HEK293 (cell line): ENCODE measurements around the gene ZNF20.

Source experiments
- AEBP2 ChIP-seq: fragments of 450-650 bp; formaldehyde crosslinking; IDR thresholded peaks from 2 replicates; pipeline ENCODE4 v1.5.1; 2016; ENCODE audit warnings: missing biosample characterization, missing genetic modification characterization, borderline replicate concordance
- BCL11B ChIP-seq: fragments of 450-650 bp; formaldehyde crosslinking; IDR thresholded peaks from 2 replicates; pipeline ENCODE4 v1.5.1; 2016; ENCODE audit warnings: low read depth, missing biosample characterization, missing genetic modification characterization
- GLIS1 ChIP-seq: fragments of 450-650 bp; formaldehyde crosslinking; IDR thresholded peaks from 2 replicates; pipeline ENCODE4 v1.5.1; 2016; ENCODE audit warnings: missing biosample characterization, missing genetic modification characterization
- SCRT1 ChIP-seq: fragments of 450-650 bp; formaldehyde crosslinking; IDR thresholded peaks from 2 replicates; pipeline ENCODE4 v1.5.1; 2016; ENCODE audit warnings: missing biosample characterization, missing genetic modification characterization, borderline replicate concordance
- SETDB1 ChIP-seq: IDR thresholded peaks from one replicate; pipeline ENCODE4 v1.6.1; 2017; ENCODE audit warnings: mild to moderate bottlenecking, low read length, moderate library complexity, mixed read lengths; ENCODE audit not compliant: insufficient read length
- TRIM28 ChIP-seq: IDR thresholded peaks from 2 replicates; pipeline ENCODE4 v1.6.1; 2011; ENCODE audit warnings: low read length, control low read depth, borderline replicate concordance
- ZBTB17 ChIP-seq: fragments of 450-650 bp; formaldehyde crosslinking; IDR thresholded peaks from 2 replicates; pipeline ENCODE4 v1.5.1; 2016; ENCODE audit warnings: missing biosample characterization, missing genetic modification characterization
- ZBTB48 ChIP-seq: fragments of 450-650 bp; formaldehyde crosslinking; IDR thresholded peaks from 2 replicates; pipeline ENCODE4 v1.5.1; 2016; ENCODE audit warnings: missing biosample characterization, missing genetic modification characterization
- ZFHX2 ChIP-seq: fragments of 450-650 bp; formaldehyde crosslinking; conservative IDR thresholded peaks from 2 replicates; pipeline ENCODE4 v1.5.1; 2016; ENCODE audit warnings: missing biosample characterization, missing genetic modification characterization
- ZNF10 ChIP-seq: fragments of 450-650 bp; formaldehyde crosslinking; IDR thresholded peaks from 2 replicates; pipeline ENCODE4 v1.5.1; 2017; ENCODE audit warnings: missing biosample characterization, missing genetic modification characterization
- ZNF114 ChIP-seq: fragments of 450-650 bp; formaldehyde crosslinking; IDR thresholded peaks from 2 replicates; pipeline ENCODE4 v1.5.0; 2017; ENCODE audit warnings: missing biosample characterization, missing genetic modification characterization
- ZNF121 ChIP-seq: fragments of 450-650 bp; formaldehyde crosslinking; IDR thresholded peaks from 2 replicates; pipeline ENCODE4 v1.5.1; 2016; ENCODE audit warnings: missing biosample characterization, missing genetic modification characterization
- ZNF146 ChIP-seq: fragments of 450-650 bp; formaldehyde crosslinking; IDR thresholded peaks from 2 replicates; pipeline ENCODE4 v1.5.1; 2016; ENCODE audit warnings: missing biosample characterization, missing genetic modification characterization
- ZNF202 ChIP-seq: fragments of 450-650 bp; formaldehyde crosslinking; IDR thresholded peaks from 2 replicates; pipeline ENCODE4 v1.5.1; 2016; ENCODE audit warnings: missing biosample characterization, missing genetic modification characterization, borderline replicate concordance
- ZNF324 ChIP-seq: fragments of 450-650 bp; formaldehyde crosslinking; IDR thresholded peaks from 2 replicates; pipeline ENCODE4 v1.5.1; 2016; ENCODE audit warnings: missing biosample characterization, missing genetic modification characterization
- ZNF341 ChIP-seq: fragments of 450-650 bp; formaldehyde crosslinking; IDR thresholded peaks from 2 replicates; pipeline ENCODE4; 2016; ENCODE audit warnings: low read depth, missing biosample characterization, missing genetic modification characterization
- ZNF366 ChIP-seq: fragments of 450-650 bp; formaldehyde crosslinking; conservative IDR thresholded peaks from 2 replicates; pipeline ENCODE4 v1.5.1; 2016; ENCODE audit warnings: missing biosample characterization, missing genetic modification characterization
- ZNF398 ChIP-seq: fragments of 450-650 bp; formaldehyde crosslinking; IDR thresholded peaks from 2 replicates; pipeline ENCODE4 v1.5.1; 2017; ENCODE audit warnings: missing biosample characterization, missing genetic modification characterization
- ZNF416 ChIP-seq: fragments of 450-650 bp; formaldehyde crosslinking; IDR thresholded peaks from 2 replicates; pipeline ENCODE4 v1.5.1; 2016; ENCODE audit warnings: missing biosample characterization, missing genetic modification characterization
- ZNF473 ChIP-seq: fragments of 450-650 bp; formaldehyde crosslinking; IDR thresholded peaks from 2 replicates; pipeline ENCODE4 v1.5.1; 2017; ENCODE audit warnings: missing biosample characterization, missing genetic modification characterization
- ZNF529 ChIP-seq: fragments of 450-650 bp; formaldehyde crosslinking; IDR thresholded peaks from 2 replicates; pipeline ENCODE4 v1.5.1; 2017; ENCODE audit warnings: missing genetic modification characterization, missing biosample characterization; ENCODE audit not compliant: insufficient replicate concordance
- ZNF560 ChIP-seq: fragments of 450-650 bp; formaldehyde crosslinking; IDR thresholded peaks from 2 replicates; pipeline ENCODE4 v1.5.1; 2017; ENCODE audit warnings: missing biosample characterization, missing genetic modification characterization, borderline replicate concordance
- ZNF571 ChIP-seq: fragments of 450-650 bp; formaldehyde crosslinking; IDR thresholded peaks from 2 replicates; pipeline ENCODE4 v1.5.0; 2017; ENCODE audit warnings: missing biosample characterization, missing genetic modification characterization
- ZNF664 ChIP-seq: fragments of 450-650 bp; formaldehyde crosslinking; IDR thresholded peaks from 2 replicates; pipeline ENCODE4 v1.5.1; 2016; ENCODE audit warnings: missing biosample characterization, missing genetic modification characterization
- ZNF670 ChIP-seq: fragments of 450-650 bp; formaldehyde crosslinking; IDR thresholded peaks from 2 replicates; pipeline ENCODE4 v1.5.1; 2016; ENCODE audit warnings: missing biosample characterization, missing genetic modification characterization, low read depth
- ZSCAN18 ChIP-seq: fragments of 450-650 bp; formaldehyde crosslinking; IDR thresholded peaks from 2 replicates; pipeline ENCODE4 v1.5.1; 2016; ENCODE audit warnings: missing biosample characterization, missing genetic modification characterization
- TF ChIP-seq, protein P1 (sequence below): fragments of 450-650 bp; formaldehyde crosslinking; optimal IDR thresholded peaks from 2 replicates; pipeline ENCODE3; 2016; ENCODE audit warnings: missing biosample characterization, mild to moderate bottlenecking, missing genetic modification characterization
- TF ChIP-seq, protein P2 (sequence below): fragments of 450-650 bp; formaldehyde crosslinking; IDR thresholded peaks from 2 replicates; pipeline ENCODE4 v1.5.1; 2016; ENCODE audit warnings: missing biosample characterization, missing genetic modification characterization

ZNF20 gene

DNA sequence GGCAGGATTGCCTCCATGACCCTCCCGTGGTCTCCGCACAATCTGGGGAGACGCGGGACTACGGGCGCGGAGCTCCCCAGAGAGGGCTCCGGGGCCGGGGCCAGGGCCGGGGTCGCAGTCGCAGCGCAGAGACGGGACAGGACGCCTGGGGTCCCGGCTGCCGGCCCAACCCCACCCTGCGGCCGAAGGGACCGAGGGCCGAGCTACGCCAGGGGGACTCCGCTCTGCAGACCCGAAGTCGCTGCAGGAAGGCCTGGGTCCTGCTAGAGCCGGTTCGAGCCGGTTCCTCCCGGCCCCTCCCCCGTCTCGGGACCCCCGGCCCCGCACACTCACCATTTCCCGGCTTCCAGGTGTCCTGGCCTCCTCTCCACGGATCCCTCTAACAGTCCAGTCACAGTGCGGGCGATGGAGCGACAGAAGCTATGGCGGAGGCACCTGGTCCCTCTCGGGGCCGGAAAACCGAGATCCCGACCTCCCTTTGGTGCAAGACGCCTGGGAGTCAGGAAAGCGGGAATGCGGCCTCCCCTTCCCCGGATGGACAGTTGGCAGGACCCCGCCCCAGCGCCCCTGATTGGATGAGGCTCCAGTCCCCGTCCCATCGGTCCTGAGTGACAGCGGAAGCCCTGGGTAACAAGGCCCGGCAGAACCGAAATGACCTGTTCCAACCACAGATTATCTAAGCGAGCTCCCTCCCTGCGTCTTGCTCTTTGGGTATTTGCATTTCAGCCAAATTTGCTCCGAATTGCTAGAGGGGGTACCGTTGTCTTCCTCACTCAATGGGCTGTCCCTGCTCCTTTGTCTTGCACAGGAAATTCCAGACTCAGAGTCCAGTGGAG, 16.3 kb upstream of the ZNF20 start, which contains the start of gene ZNF625 (continued):
- TF ChIP-seq AEBP2 (no peak), ZNF529 (no peak), SETDB1 (no peak), ZSCAN18 (no peak), ZFHX2 (no peak), ZNF571 (no peak), ZNF202 (tag by site-specific recombination) (no peak), ZNF560 (tag by site-specific recombination) (no peak), GLIS1 (tag by site-specific recombination) (no peak), ZBTB48 (peak; percentile 75; the same call in 1 of the 2 replicates), ZNF341 (peak; percentile 75), ZNF366 (tag by site-specific recombination) (peak; percentile 86), ZNF670 (tag by site-specific recombination) (no peak), ZNF324 (tag by site-specific recombination) (peak; percentile 58; the same call in 1 of the 2 replicates), ZNF10 (no peak), TRIM28 (no peak), ZBTB17 (tag by site-specific recombination) (peak; percentile 85), ZNF146 (tag by site-specific recombination) (no peak), ZNF121 (tag by site-specific recombination) (0 out of 2 replicates have a peak, but pooled peaks have one; percentile 28), SCRT1 (tag by site-specific recombination) (no peak), ZNF114 (tag by site-specific recombination) (no peak), ZNF473 (tag by site-specific recombination) (no peak), BCL11B (no peak), ZNF398 (tag by site-specific recombination) (no peak; the same call in 1 of the 2 replicates), ZNF664 (no peak), ZNF416 (tag by site-specific recombination) (no peak)
- TF ChIP-seq, protein P1, sequence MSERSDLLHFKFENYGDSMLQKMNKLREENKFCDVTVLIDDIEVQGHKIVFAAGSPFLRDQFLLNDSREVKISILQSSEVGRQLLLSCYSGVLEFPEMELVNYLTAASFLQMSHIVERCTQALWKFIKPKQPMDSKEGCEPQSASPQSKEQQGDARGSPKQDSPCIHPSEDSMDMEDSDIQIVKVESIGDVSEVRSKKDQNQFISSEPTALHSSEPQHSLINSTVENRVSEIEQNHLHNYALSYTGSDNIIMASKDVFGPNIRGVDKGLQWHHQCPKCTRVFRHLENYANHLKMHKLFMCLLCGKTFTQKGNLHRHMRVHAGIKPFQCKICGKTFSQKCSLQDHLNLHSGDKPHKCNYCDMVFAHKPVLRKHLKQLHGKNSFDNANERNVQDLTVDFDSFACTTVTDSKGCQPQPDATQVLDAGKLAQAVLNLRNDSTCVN (tag by site-specific recombination), result peak; percentile 34
- TF ChIP-seq, protein P2, sequence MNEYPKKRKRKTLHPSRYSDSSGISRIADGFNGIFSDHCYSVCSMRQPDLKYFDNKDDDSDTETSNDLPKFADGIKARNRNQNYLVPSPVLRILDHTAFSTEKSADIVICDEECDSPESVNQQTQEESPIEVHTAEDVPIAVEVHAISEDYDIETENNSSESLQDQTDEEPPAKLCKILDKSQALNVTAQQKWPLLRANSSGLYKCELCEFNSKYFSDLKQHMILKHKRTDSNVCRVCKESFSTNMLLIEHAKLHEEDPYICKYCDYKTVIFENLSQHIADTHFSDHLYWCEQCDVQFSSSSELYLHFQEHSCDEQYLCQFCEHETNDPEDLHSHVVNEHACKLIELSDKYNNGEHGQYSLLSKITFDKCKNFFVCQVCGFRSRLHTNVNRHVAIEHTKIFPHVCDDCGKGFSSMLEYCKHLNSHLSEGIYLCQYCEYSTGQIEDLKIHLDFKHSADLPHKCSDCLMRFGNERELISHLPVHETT (tag by site-specific recombination), result no peak
